ENCODE results near the gene RFPL1.

The RFPL1 gene

DNA sequence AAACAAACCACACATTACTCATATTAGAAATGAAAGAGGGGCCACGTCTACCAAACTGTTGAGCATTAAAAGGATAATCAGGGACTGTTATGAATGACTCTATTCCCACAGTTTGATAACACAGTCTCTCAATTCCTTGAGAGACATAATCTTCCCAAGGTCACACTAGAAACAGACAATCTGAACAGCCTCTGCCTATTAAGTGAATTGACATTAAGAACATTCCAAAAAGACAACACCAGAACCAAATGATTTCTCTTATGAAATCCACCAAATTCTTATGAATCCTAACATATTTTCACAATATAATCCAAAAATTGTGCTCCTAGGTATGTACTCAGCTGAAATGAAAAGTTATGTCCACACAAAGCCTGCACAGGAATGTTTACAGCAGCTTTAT, 4.6 kb downstream of the RFPL1 start:
- DNase-seq (ENCODE audit: low read depth in 4 of 4, low spot score in 1 of 4) = no peak

DNA sequence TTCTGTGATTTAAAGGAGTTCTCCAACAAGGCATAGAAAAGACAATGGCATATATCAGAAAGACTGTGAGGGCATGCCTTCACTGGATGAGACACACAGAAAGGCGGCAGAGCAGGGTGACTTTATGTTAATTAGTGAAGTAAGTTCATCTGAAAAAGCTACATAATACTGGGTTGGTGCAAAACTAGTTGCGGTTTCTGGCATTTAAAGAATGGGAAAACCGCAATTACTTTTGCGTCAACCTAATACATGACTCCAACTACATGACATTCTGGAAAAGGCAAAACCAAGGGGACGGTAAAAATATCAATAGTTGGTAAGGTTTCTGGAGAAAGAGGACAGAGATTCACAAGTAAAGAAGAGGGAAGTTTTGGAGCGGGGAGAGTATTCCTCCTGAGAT, 5.1 kb downstream of the RFPL1 start:
- DNase-seq (ENCODE audit: low read depth in 4 of 4, low spot score in 1 of 4) = no peak

DNA sequence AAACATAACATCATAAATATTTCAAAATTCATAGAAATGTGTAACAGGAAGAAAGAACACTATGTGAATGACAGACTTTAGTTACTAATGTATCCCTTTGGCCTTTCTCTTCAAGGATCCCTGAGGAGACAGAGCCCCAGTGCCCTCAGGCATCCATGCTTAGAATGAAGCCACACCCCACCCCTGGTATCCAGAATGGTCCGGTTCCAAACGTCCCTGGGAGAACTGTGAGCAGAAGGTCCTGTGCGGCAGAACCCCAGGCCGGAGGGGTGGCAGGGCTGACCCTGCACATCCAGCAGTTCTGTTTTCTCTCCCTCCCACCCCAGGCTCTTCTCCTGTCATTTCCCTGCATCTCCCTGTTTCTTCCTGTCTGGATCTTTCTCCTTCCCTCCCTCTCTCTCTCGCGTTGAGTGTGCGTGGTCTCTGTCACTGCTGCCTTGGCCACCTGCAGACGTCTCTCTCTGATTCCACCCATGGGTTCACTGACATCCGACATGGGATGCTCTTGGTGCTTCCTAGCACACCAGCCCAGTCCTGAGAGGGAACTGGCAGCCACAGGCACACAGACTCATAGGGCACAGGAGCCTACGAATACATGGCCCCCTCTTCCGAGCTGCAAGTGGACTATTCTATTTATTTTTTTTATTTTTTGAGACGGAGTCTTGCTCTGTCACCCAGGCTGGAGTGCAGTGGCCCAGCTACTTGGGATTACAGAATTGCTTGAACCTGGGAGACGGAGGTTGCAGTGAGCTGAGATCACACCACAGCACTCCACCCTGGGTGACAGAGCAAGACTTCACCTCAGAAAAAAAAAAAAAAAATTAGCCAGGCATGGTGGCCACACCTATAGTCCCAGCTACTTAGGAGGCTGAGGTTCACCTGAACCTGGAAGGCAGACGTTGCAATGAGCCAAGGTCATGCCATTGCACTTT, 5.7 kb downstream of the RFPL1 start:
- DNase-seq (ENCODE audit: low read depth in 4 of 4, low spot score in 1 of 4) = no peak

- no peak for DNase-seq (ENCODE audit: low read depth in 4 of 4, low spot score in 1 of 4)
Observed at GRCh38 chr22:29445508-29445907, 7.1 kb downstream of the RFPL1 start.

GRCh38 chr22:29447906-29448305, 9.5 kb downstream of the RFPL1 start:
- no peak for DNase-seq (ENCODE audit: low read depth in 4 of 4, low spot score in 1 of 4)

DNA sequence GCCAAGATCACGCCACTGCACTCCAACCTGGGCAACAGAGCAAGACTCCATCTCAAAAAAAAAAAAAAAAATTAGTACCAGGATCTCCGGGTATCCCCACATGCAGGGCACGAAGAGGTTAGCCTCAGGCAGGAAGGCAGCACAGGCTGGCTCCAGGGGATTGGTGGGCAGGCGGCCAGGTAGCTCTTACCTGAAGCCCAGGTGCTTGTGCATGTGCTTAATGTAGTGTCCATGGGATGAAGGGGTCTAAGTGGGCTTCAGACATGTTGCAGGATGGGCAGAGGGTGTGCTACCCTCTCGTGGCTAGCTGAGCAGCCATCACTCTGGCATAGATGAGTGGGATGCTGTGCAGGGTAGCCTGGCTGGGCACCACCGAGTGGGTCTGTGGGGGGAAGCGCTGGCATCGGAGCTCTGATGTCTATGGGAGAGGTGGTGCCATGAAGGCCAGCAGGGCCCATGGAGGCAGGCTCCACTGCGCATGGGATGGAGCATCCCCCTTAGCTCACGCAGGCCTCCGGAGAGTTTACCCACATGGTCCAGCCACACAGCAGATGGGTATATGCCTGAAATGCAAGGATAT, 11.0 kb downstream of the RFPL1 start:
- no peak for DNase-seq (ENCODE audit: low read depth in 4 of 4, low spot score in 1 of 4)

- DNase-seq (ENCODE audit: low read depth in 4 of 4, low spot score in 1 of 4) = no peak
Observed at GRCh38 chr22:29450222-29450621, 11.8 kb downstream of the RFPL1 start.

DNA sequence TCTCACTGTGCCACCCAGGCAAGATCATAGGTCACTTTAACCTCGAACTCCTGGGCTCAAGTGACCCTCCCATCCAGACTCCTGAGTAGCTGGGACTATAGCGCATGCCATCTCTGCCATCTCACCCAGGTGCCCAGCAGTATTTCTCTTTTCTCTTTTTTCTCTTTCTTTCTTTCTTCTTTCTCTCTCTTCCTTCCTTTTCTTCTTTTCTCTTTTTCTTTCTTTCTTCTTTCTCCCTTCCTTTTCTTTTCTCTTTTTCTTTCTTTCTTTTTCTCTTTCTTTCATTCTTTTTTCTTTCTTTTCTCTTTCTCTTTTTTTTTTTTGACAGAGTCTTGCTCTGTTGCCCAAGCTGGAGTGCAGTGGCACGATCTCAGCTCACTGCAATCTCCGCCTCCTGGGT, 13.5 kb downstream of the RFPL1 start:
- no peak for DNase-seq (ENCODE audit: low read depth in 4 of 4, low spot score in 1 of 4)

DNA sequence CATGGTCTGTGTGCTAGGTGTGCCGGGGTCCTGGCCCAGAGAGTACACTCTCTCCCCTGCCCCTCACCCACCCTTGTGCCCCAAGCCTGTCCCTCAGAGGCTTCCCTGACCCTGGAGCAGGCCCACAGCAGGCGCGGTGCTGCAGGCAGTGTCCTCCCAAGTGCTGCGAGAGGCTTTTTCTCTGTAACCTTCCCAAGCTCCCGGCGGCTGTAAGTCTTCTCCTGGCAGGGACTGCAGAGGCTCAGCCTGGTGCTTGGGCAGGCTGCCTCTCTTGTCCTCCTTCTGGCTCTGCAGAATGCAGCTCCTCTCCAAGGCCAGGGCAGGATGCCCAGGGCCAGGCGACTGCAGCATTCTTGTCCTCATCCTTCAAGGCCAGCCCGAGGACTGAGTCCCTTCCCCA, 15.9 kb downstream of the RFPL1 start:
- DNase-seq (ENCODE audit: low read depth in 4 of 4, low spot score in 1 of 4) = no peak

- DNase-seq (ENCODE audit: low read depth in 4 of 4, low spot score in 1 of 4) = no peak
Observed at GRCh38 chr22:29456211-29456671, 17.9 kb downstream of the RFPL1 start.

DNA sequence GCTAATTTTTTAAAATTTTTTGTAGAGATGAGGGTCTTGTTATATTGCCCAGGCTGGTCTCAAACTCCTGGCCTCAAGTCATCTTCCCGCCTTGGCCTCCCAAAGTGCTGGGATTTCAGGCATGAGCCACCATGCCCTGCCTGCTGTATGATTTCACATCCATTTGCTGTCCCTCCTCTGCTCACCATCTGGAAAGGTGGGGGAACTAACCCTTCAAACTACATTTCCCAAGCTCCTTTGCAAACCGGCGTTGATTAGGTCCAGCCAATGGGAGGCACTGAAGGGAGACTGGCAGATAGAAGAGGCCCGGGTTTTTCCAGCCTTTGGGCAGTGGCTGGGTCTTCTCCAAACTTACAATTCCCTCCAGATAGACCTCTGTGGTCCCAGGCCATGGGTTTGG, 19.3 kb downstream of the RFPL1 start:
- DNase-seq (ENCODE audit: low read depth in 4 of 4, low spot score in 1 of 4) = no peak

- no peak for DNase-seq (ENCODE audit: low read depth in 4 of 4, low spot score in 1 of 4)
Observed at GRCh38 chr22:29458551-29458950, 20.2 kb downstream of the RFPL1 start.

DNA sequence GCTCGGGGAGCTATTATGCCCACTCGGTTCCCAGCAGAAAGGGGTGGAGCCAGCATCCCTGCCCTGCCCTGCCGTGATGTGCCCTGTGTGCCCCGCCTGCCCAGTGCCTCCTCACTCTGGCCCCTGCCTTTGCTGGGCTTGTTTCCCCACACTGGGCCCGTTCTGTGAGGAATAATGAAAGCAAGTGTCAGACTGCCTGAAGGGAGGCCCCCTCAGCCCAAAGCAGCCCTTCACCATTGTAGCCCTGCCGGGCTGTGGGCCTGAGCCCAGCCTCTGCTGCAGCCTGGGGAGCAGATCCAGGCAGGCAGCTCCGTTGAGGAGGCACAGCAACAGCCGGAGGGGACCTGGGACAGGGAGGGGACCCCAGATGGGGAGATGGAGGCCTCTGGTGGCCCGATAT, 21.4 kb downstream of the RFPL1 start:
- no peak for DNase-seq (ENCODE audit: low read depth in 4 of 4, low spot score in 1 of 4)

DNA sequence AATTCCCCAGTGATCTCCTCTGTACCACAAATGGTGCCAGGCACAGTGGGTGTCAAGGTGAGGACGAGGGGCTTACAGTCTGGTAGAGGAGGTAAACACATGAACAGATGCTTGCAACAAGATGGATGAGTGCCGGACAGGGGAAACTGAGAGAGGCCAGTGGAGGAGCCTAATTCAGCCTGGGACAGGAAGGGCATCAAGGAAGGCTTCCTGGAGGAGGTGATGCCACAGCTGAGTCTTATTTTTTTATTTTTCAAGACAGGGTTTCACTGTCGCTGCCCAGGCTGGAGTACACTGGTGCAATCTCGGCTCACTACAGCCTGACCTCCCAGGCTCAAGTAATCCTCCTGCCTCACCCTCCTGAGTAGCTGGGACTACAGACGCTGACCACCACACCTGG, 22.9 kb downstream of the RFPL1 start:
- no peak for DNase-seq (ENCODE audit: low read depth in 4 of 4, low spot score in 1 of 4)

DNA sequence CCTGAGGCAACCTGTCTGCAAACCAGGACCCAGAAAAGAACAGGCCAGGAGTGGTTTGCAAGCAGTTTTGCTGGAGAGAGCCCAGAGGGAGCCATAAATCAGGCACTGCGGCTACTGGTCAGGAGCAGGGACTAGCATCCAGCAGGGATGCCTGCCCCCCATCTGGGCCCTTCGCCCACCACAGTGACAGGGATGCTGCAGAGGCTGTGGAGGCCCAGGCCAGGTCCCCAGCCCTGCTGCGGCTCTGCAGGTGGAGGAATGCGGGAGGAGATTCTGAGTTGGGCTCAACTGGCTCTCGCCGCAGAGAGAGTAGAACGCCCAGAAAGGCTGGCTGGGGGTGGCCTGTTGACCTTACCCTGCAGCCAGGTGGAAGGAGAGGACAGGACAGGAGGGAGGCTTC, 25.2 kb downstream of the RFPL1 start:
- no peak for DNase-seq (ENCODE audit: low read depth in 4 of 4, low spot score in 1 of 4)

DNA sequence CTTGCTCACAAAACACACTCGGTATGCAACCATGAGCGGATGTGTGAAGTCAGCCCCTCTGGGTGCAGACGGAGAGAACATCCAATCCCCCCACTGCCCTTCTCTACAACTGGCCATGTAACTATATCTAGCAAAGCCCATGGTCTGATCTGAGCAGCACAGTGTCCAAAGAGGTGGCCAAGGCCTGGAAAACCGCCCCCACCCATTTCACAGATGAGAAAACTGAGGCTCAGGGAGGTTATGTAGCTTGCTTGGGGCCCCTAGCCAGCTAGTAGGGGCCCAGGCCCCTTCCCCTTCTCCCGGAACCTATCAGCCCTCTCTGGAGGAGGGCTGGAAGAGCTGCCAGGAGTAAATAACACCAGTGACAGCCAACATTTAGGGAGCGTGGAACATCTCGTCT, 26.2 kb downstream of the RFPL1 start:
- DNase-seq (ENCODE audit: low read depth in 4 of 4, low spot score in 1 of 4) = no peak

DNA sequence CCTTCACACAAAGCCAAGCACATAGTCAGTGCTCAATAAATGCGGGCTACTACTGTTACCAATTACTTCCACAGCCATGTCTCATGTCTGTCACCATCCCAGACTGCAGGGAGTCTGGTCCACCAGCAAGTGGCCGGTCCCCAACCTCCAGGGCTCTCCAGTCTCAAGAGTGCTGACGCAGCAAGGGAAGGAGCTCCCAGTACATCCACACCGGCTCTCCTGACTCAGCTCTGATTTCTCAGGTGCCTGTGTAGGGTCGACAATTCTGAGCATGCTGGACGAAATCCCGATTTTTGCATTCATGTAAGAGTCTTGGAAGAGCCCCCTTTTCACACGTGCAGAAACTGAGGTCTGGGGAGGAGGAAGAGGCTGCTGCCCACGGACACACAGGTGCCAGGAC, 31.4 kb downstream of the RFPL1 start:
- no peak for DNase-seq (ENCODE audit: low read depth in 4 of 4, low spot score in 1 of 4)

GRCh38 chr22:29470159-29470855, 31.9 kb downstream of the RFPL1 start:
- peak; percentile 50 to 78 (median 60) for DNase-seq (ENCODE audit: low read depth in 4 of 4, low spot score in 1 of 4)

DNA sequence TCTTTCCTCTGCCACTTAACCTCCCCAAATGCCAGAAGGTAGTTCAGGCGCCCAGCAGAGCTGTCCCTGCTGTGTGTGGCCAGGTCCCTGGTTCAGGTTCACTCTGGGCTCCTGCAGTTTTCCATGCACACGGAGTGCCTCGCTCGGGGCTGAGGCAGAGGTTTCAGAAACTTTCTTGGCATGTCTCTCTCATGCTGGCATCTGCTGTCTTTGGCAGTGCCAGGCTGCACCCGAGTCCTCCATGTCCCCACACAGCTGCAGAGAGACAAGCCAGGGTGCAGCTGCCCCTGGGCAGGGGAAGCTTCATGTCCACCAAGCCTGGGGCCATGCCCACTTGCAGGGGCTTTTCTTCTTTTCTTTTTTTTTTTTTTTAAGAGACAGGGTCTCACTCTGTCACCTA, 34.6 kb downstream of the RFPL1 start:
- DNase-seq (ENCODE audit: low read depth in 4 of 4, low spot score in 1 of 4) = no peak

DNA sequence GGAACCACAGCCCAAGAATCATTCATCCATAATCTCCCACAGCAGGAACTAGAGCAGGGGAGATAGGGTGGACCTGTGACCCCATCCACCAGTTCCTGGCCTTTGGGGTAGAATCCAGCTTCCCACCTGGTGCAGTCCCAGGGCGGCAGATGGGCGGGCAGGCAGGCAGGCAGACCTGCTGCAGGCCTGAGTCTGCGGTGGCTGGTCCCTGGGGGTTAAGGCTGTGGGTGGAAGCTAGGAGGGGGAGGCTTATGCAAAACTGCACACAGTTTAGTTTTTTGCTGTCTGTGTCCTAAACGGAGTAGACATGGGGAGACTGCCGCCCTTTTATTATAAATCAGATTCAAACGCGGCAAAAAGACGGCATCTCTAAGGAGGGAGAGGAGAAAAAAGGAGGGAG, 37.2 kb downstream of the RFPL1 start:
- DNase-seq (ENCODE audit: low read depth in 4 of 4, low spot score in 1 of 4) = no peak

GRCh38 chr22:29476116-29476515, 37.7 kb downstream of the RFPL1 start:
- no peak for DNase-seq (ENCODE audit: low read depth in 4 of 4, low spot score in 1 of 4)

DNA sequence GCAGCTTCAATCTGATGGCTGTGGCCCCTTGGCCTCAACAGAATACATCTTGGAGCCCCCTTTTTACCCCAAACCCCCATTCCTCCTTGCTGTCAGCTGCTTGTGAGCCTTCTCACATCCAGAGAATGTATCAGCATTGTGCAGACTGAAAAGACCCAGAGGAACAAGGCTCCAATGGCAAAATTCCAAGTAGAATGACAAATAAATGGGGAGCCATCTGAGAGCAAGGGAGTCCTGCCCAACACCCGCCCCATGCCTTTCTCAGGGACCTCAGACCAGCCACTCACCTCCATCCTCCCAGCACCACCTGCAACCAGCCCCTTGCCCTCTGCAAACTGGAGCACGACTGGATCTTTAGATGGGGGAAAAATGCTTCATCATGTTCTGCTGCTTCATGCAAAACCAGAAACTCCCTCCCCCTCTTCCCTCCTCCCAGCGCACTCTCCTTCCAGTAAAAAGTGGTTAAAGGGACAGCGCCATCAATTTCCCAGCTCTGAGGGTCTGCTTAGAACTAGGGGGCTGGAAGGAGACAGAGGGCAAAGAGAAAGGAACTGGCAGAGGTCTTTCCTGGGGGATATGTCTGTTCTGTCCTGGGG, 39.4 kb downstream of the RFPL1 start:
- no peak for DNase-seq (ENCODE audit: low read depth in 4 of 4, low spot score in 1 of 4)

Data from stimulated activated CD4-positive, alpha-beta T cell treated with anti-CD3 and anti-CD28 coated beads, Interleukin-1b, Interleukin-23, amount 100 ng/mL, for 24 hours (primary cell).